ENCODE results near the gene GREB1L. TPM values are rescaled to one million over a fixed set of nuclear protein-coding genes. Genes with fewer than 3 reads are reported as not detected.

Gene GREB1L
- polyA plus RNA-seq, 1 donor from 2014 or later, result 23.3 TPM

DNA sequence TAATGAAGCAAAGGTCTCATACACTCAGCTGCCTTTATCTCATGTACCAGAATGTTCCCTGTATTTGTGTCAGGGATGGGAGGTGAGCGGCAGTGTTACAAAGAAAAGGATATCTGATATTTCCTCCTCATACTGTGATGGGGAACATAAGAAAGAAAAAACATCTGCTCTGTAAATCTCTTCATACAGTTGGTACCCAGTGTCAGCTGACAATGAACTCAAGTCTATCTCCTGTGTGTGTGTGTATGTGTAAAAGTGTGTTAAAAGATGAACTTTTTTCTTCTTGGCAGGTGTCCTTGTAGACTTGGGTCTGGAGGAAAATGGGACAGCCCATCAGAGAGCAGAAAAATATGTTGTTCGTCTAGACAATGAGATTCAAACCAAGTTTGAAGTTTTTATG is 230.7 kb downstream of the GREB1L start:
- H3K79me2 ChIP-seq (replicated peaks; ENCODE audit: insufficient read depth, low read length), result no peaks in the 10 kb centered on the region
- no peaks in the 10 kb centered on the region for H3F3A ChIP-seq (ENCODE audit: insufficient read depth, low read length, poor library complexity, severe bottlenecking)
- no peak overlapping the region for H3K9ac ChIP-seq (ENCODE audit: low read length)
- H3K27ac ChIP-seq (ENCODE audit: low read length), result no peak overlapping the region
- no peaks in the 10 kb centered on the region for H3K9me3 ChIP-seq (ENCODE audit: low read length)
- H3K4me3 ChIP-seq (ENCODE audit: low read length), result no peak overlapping the region
- H3K27me3 ChIP-seq (ENCODE audit: insufficient read depth, low read depth, low read length), result no peaks in the 10 kb centered on the region
- no peak for TF ChIP-seq POLR2AphosphoS5 (IDR thresholded peaks at IDR 0.05)
- TF ChIP-seq, protein P1, sequence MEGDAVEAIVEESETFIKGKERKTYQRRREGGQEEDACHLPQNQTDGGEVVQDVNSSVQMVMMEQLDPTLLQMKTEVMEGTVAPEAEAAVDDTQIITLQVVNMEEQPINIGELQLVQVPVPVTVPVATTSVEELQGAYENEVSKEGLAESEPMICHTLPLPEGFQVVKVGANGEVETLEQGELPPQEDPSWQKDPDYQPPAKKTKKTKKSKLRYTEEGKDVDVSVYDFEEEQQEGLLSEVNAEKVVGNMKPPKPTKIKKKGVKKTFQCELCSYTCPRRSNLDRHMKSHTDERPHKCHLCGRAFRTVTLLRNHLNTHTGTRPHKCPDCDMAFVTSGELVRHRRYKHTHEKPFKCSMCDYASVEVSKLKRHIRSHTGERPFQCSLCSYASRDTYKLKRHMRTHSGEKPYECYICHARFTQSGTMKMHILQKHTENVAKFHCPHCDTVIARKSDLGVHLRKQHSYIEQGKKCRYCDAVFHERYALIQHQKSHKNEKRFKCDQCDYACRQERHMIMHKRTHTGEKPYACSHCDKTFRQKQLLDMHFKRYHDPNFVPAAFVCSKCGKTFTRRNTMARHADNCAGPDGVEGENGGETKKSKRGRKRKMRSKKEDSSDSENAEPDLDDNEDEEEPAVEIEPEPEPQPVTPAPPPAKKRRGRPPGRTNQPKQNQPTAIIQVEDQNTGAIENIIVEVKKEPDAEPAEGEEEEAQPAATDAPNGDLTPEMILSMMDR (IDR thresholded peaks at IDR 0.05; ENCODE audit: poor library complexity, severe bottlenecking), result no peak
- no peak for TF ChIP-seq SMC3 (conservative IDR thresholded peaks at IDR 0.05; ENCODE audit: poor library complexity)
- no peak overlapping the region for H3K4me2 ChIP-seq (ENCODE audit: low read length)
- H4K20me1 ChIP-seq (ENCODE audit: insufficient read depth), result no peaks in the 10 kb centered on the region
- H2AFZ ChIP-seq (ENCODE audit: low read depth, low read length), result no peak overlapping the region
- peaks cover 3% of the 10 kb centered on the region for H3K36me3 ChIP-seq (ENCODE audit: insufficient read depth, low read length)
- H3K9me2 ChIP-seq (ENCODE audit: insufficient read depth, low read length), result no peaks in the 10 kb centered on the region

DNA sequence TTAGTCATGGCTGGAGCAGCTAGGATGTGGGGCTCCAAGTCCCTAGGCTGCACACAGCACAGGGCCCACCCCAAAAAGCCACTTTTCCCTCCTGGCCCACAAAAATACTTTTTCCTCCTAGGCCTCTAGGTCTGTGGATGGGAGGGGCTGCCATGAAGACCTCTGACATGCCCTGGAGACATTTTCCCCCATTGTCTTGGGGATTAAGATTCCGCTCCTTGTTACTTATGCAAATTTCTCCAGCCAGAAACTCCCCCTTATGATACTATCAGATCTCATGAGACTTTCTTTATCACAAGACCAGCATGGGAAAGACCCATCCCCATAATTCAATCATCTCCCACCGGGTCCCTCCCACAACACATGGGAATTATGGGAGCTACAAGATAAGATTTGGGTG is 232.6 kb downstream of the GREB1L start:
- peaks cover 3% of the 10 kb centered on the region for H3K36me3 ChIP-seq (ENCODE audit: insufficient read depth, low read length)
- H3F3A ChIP-seq (ENCODE audit: insufficient read depth, low read length, poor library complexity, severe bottlenecking), result no peaks in the 10 kb centered on the region
- no peaks in the 10 kb centered on the region for H3K79me2 ChIP-seq (replicated peaks; ENCODE audit: insufficient read depth, low read length)
- H3K9me3 ChIP-seq (ENCODE audit: low read length), result no peaks in the 10 kb centered on the region
- H3K4me3 ChIP-seq (ENCODE audit: low read length), result no peak overlapping the region
- H3K27ac ChIP-seq (ENCODE audit: low read length), result no peak overlapping the region
- H3K4me2 ChIP-seq (ENCODE audit: low read length), result no peak overlapping the region
- TF ChIP-seq EP300 (conservative IDR thresholded peaks at IDR 0.05; ENCODE audit: poor library complexity, severe bottlenecking), result no peak
- TF ChIP-seq RAD21 (conservative IDR thresholded peaks at IDR 0.05), result no peak
- no peak for TF ChIP-seq EZH2 (IDR thresholded peaks at IDR 0.05; ENCODE audit: borderline replicate concordance, insufficient read depth, low read length, poor library complexity, severe bottlenecking)
- TF ChIP-seq SMC3 (conservative IDR thresholded peaks at IDR 0.05; ENCODE audit: poor library complexity), result no peak
- TF ChIP-seq, protein P2, sequence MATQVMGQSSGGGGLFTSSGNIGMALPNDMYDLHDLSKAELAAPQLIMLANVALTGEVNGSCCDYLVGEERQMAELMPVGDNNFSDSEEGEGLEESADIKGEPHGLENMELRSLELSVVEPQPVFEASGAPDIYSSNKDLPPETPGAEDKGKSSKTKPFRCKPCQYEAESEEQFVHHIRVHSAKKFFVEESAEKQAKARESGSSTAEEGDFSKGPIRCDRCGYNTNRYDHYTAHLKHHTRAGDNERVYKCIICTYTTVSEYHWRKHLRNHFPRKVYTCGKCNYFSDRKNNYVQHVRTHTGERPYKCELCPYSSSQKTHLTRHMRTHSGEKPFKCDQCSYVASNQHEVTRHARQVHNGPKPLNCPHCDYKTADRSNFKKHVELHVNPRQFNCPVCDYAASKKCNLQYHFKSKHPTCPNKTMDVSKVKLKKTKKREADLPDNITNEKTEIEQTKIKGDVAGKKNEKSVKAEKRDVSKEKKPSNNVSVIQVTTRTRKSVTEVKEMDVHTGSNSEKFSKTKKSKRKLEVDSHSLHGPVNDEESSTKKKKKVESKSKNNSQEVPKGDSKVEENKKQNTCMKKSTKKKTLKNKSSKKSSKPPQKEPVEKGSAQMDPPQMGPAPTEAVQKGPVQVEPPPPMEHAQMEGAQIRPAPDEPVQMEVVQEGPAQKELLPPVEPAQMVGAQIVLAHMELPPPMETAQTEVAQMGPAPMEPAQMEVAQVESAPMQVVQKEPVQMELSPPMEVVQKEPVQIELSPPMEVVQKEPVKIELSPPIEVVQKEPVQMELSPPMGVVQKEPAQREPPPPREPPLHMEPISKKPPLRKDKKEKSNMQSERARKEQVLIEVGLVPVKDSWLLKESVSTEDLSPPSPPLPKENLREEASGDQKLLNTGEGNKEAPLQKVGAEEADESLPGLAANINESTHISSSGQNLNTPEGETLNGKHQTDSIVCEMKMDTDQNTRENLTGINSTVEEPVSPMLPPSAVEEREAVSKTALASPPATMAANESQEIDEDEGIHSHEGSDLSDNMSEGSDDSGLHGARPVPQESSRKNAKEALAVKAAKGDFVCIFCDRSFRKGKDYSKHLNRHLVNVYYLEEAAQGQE (IDR thresholded peaks at IDR 0.05; ENCODE audit: borderline replicate concordance), result no peak
- no peak for TF ChIP-seq POLR2AphosphoS5 (IDR thresholded peaks at IDR 0.05)
- TF ChIP-seq, protein P1 (IDR thresholded peaks at IDR 0.05; ENCODE audit: poor library complexity, severe bottlenecking), result no peak
- TF ChIP-seq TAF1 (IDR thresholded peaks at IDR 0.05; ENCODE audit: low read depth), result no peak
- TF ChIP-seq MXI1 (conservative IDR thresholded peaks at IDR 0.05; ENCODE audit: poor library complexity, severe bottlenecking), result no peak
- H4K20me1 ChIP-seq (ENCODE audit: insufficient read depth), result no peaks in the 10 kb centered on the region
- no peak overlapping the region for H3K9ac ChIP-seq (ENCODE audit: low read length)
- no peaks in the 10 kb centered on the region for H3K9me2 ChIP-seq (ENCODE audit: insufficient read depth, low read length)
- no peak overlapping the region for H2AFZ ChIP-seq (ENCODE audit: low read depth, low read length)
- H3K27me3 ChIP-seq (ENCODE audit: insufficient read depth, low read depth, low read length), result no peaks in the 10 kb centered on the region
